ENCODE data around the gene EMD. TPM values are rescaled to one million over a fixed set of nuclear protein-coding genes. Genes with fewer than 3 reads are reported as not detected.
"Not testable (repeated sequence)": the region's sequence is repeated elsewhere in the genome, so short reads cannot be mapped to it uniquely, and the experiment has no call there.

EMD gene
- total and polyA plus RNA-seq, 2 of the 13 experiments (the other 11 are each of a cell fraction or from before 2014, with no cell fraction given): 14.5 to 14.9 TPM

- FAIRE-seq; H2AFZ ChIP-seq (ENCODE audit: low read length); BruUV-seq (replicated peaks); H3K9me3 ChIP-seq (ENCODE audit: low read length); intact Hi-C loops (cut with micrococcal nuclease; ENCODE audit: unreplicated experiment); CTCF ChIA-PET (ENCODE audit: low intra/inter-chr PET ratio, low total read pairs); H3K9ac ChIP-seq (ENCODE audit: insufficient read depth, low read depth, low read length); ATAC-seq; DNase-seq (ENCODE audit: low spot score); H3K27me3 ChIP-seq (ENCODE audit: control insufficient read depth in 1 of 2, insufficient read depth in 2 of 2, low read length in 2 of 2): not testable (repeated sequence)
- WGBS (ENCODE audit: low lambda C conversion rate): no CpG with 5 or more reads among the region's 6 CpGs
- POLR2A ChIA-PET: interaction anchor here (1.2 to 6.3 kb wide), 3 partner anchors 10 to 141 kb away, joined by 3 to 75 read pairs (median 24); partner anchors contain the start of genes ATP6AP1, DNASE1L1 and TAFAZZIN
- in situ Hi-C loops (cut with HindIII; ENCODE audit: extremely low pct_ligation_motif_present, low pct_unique_long_range_greater_than_20kb): loop anchor here (25.0 kb wide), 1 partner anchor 137 kb away; the partner anchor contains the start of genes G6PD and IKBKG
- Histone ChIP-seq H3K79me2 (ENCODE audit: insufficient read depth, low read length) (peaks cover 21% of the 10 kb centered on the region), H3K4me3 (replicated peaks in 1 of 3; ENCODE audit: insufficient read depth in 1 of 3, low read depth in 2 of 3, low read length in 3 of 3) (peak overlapping the region in 1 of 3 experiments; percentile 85; a peak in 1 of 6 replicates), H3K27ac (ENCODE audit: extremely low read length, insufficient read depth, low read length) (peak overlapping the region; percentile 98), H3K4me2 (ENCODE audit: low read depth, low read length) (peak overlapping the region; percentile 97), H3K36me3 (replicated peaks in 1 of 2; ENCODE audit: control insufficient read depth in 1 of 2, insufficient read depth in 2 of 2, low read length in 2 of 2) (peaks cover 6 to 22% of the 10 kb centered on the region in 2 experiments; a peak in 4 of 5 replicates), H4K20me1 (ENCODE audit: insufficient read depth, low read length) (peaks cover 21% of the 10 kb centered on the region; the same call in 1 of the 2 replicates), H3K4me1 (ENCODE audit: insufficient read depth, low read length) (peaks cover 32% of the 10 kb centered on the region)
- peak; percentile 31; the same call in 1 of the 2 replicates for TF ChIP-seq RBFOX2 (IDR thresholded peaks at IDR 0.05; ENCODE audit: low read depth, low read length)
Observed at GRCh38 chrX:154400369-154400817, 21.3 kb downstream of the EMD start.

GRCh38 chrX:154401045-154401799 is 22.1 kb downstream of the EMD start:
- no peaks in the 10 kb centered on the region; a peak in 1 of 5 replicates for H3K27me3 ChIP-seq (ENCODE audit: control insufficient read depth in 1 of 2, insufficient read depth in 2 of 2, low read length in 2 of 2)
- peaks cover 32% of the 10 kb centered on the region for H3K4me1 ChIP-seq (ENCODE audit: insufficient read depth, low read length)
- WGBS (ENCODE audit: low lambda C conversion rate): no CpG with 5 or more reads among the region's 6 CpGs
- H3K79me2 ChIP-seq (ENCODE audit: insufficient read depth, low read length): peaks cover 21% of the 10 kb centered on the region
- ATAC-seq: peak; percentile 42
- POLR2A ChIA-PET: interaction anchor here (0.9 to 6.3 kb wide), 4 partner anchors 9 to 141 kb away, joined by 3 to 75 read pairs (median 3); partner anchors contain the start of genes DNASE1L1, SLC10A3 and TAFAZZIN
- H3K9me3 ChIP-seq (ENCODE audit: low read length): no peaks in the 10 kb centered on the region
- FAIRE-seq: peak; percentile 89
- H4K20me1 ChIP-seq (ENCODE audit: insufficient read depth, low read length): peaks cover 21% of the 10 kb centered on the region; the same call in 1 of the 2 replicates
- H3K4me3 ChIP-seq (replicated peaks in 1 of 3; ENCODE audit: insufficient read depth in 1 of 3, low read depth in 2 of 3, low read length in 3 of 3): no peak overlapping the region
- H3K36me3 ChIP-seq (replicated peaks in 1 of 2; ENCODE audit: control insufficient read depth in 1 of 2, insufficient read depth in 2 of 2, low read length in 2 of 2): peaks cover 6 to 22% of the 10 kb centered on the region in 2 experiments; a peak in 4 of 5 replicates
- no TSS peak for BruUV-seq (replicated peaks)
- intact Hi-C loops (cut with micrococcal nuclease; ENCODE audit: unreplicated experiment): no loop called here
- peak overlapping the region; percentile 48 for H3K27ac ChIP-seq (ENCODE audit: extremely low read length, insufficient read depth, low read length)
- no peak overlapping the region for H2AFZ ChIP-seq (ENCODE audit: low read length)
- H3K4me2 ChIP-seq (ENCODE audit: low read depth, low read length): 0 out of 2 replicates have a peak overlapping the region, but pooled peaks have one; percentile 12
- CTCF ChIA-PET (ENCODE audit: low intra/inter-chr PET ratio, low total read pairs): no interaction called here
- H3K9ac ChIP-seq (ENCODE audit: insufficient read depth, low read depth, low read length): no peak overlapping the region
- peak; percentile 70 for DNase-seq (ENCODE audit: low spot score)
- in situ Hi-C loops (cut with HindIII; ENCODE audit: extremely low pct_ligation_motif_present, low pct_unique_long_range_greater_than_20kb): loop anchor here (25.0 kb wide), 1 partner anchor 136 kb away; the partner anchor contains the start of genes G6PD and IKBKG
- TF ChIP-seq GATA4 (IDR thresholded peaks at IDR 0.05; ENCODE audit: borderline replicate concordance, low read depth): peak; percentile 34; the same call in 1 of the 2 replicates
- no peak for TF ChIP-seq REXO4 (CRISPR knock-in tag; IDR thresholded peaks at IDR 0.05; ENCODE audit: borderline replicate concordance)
- TF ChIP-seq RELA (CRISPR knock-in tag; IDR thresholded peaks at IDR 0.05): no peak
- TF ChIP-seq, protein P1, sequence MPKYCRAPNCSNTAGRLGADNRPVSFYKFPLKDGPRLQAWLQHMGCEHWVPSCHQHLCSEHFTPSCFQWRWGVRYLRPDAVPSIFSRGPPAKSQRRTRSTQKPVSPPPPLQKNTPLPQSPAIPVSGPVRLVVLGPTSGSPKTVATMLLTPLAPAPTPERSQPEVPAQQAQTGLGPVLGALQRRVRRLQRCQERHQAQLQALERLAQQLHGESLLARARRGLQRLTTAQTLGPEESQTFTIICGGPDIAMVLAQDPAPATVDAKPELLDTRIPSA (CRISPR knock-in tag; IDR thresholded peaks at IDR 0.05; ENCODE audit: borderline replicate concordance): no peak
- TF ChIP-seq, protein P2, sequence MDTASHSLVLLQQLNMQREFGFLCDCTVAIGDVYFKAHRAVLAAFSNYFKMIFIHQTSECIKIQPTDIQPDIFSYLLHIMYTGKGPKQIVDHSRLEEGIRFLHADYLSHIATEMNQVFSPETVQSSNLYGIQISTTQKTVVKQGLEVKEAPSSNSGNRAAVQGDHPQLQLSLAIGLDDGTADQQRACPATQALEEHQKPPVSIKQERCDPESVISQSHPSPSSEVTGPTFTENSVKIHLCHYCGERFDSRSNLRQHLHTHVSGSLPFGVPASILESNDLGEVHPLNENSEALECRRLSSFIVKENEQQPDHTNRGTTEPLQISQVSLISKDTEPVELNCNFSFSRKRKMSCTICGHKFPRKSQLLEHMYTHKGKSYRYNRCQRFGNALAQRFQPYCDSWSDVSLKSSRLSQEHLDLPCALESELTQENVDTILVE (CRISPR knock-in tag; IDR thresholded peaks at IDR 0.05): no peak
- no peak for TF ChIP-seq ZBTB49 (CRISPR knock-in tag; IDR thresholded peaks at IDR 0.05; ENCODE audit: borderline replicate concordance)
- TF ChIP-seq ZNF572 (CRISPR knock-in tag; IDR thresholded peaks at IDR 0.05): no peak
- no peak for TF ChIP-seq PRMT3 (CRISPR knock-in tag; IDR thresholded peaks at IDR 0.05; ENCODE audit: borderline replicate concordance, low read depth)
- no peak for TF ChIP-seq ISL2 (CRISPR knock-in tag; IDR thresholded peaks at IDR 0.05)
- no peak for TF ChIP-seq KAT2B (IDR thresholded peaks at IDR 0.05; ENCODE audit: borderline replicate concordance, low read depth, low read length)
